ENCODE measurements around the gene ERC1.

- TF ChIP-seq CTCF (IDR thresholded peaks at IDR 0.05; ENCODE audit: poor library complexity) (no peak), EZH2phosphoT487 (IDR thresholded peaks at IDR 0.05; ENCODE audit: low read depth, severe bottlenecking, unreplicated experiment) (no peak)
These were observed 359.3 kb downstream of the ERC1 start for GRCh38 chr12:1350055-1350933.

Measured in hepatocyte (in vitro differentiated cells).